Coronary artery (tissue), 2 donors: ENCODE results near the gene RNF141.

ENCODE experiments used
- DNase-seq: peaks from one replicate; pipeline ENCODE4 v3.0.0-alpha.2; 2017; ENCODE audit warnings: low spot score
- H3K27ac ChIP-seq, 2 donors: fragments of 200-600 bp; sonication (generic); one replicate each; pipeline ENCODE4 v1.5.1; 2016 to 2019
- H3K4me3 ChIP-seq: fragments of 200-600 bp; sonication (generic); 2 replicates; pipeline ENCODE4 v1.5.1; 2016; ENCODE audit warnings: mild to moderate bottlenecking, moderate library complexity
- TF ChIP-seq, protein P1 (sequence below): fragments of 200-600 bp; sonication (generic); IDR thresholded peaks from one replicate; pipeline ENCODE4 v1.5.1; 2019; ENCODE audit warnings: antibody characterized with exemption

The RNF141 gene

DNA sequence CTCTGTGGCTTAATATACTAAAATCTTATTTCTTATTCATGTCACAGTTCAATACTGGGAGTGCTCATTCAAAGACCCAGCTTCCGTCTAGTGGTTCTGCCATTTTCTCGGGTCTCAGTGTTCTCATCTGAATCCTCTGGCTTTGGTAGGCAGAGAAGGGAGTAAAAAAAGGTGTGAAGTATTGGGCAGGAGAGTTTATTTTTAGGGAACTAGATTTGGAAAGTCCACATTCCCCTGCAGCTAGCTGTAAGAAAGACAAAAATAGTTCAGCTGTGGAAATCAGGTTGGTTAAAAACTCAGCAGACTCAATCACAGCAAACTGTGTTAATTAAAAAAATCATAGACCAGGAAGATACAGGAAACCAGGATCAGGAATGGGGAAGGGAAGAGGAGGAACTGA lies 31.5 kb upstream of the RNF141 start:
- TF ChIP-seq, protein P1, sequence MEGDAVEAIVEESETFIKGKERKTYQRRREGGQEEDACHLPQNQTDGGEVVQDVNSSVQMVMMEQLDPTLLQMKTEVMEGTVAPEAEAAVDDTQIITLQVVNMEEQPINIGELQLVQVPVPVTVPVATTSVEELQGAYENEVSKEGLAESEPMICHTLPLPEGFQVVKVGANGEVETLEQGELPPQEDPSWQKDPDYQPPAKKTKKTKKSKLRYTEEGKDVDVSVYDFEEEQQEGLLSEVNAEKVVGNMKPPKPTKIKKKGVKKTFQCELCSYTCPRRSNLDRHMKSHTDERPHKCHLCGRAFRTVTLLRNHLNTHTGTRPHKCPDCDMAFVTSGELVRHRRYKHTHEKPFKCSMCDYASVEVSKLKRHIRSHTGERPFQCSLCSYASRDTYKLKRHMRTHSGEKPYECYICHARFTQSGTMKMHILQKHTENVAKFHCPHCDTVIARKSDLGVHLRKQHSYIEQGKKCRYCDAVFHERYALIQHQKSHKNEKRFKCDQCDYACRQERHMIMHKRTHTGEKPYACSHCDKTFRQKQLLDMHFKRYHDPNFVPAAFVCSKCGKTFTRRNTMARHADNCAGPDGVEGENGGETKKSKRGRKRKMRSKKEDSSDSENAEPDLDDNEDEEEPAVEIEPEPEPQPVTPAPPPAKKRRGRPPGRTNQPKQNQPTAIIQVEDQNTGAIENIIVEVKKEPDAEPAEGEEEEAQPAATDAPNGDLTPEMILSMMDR, result no peak
- Histone ChIP-seq H3K27ac (peak overlapping the region; percentile 51 to 68), H3K4me3 (no peak overlapping the region)
- DNase-seq, result no peak

DNA sequence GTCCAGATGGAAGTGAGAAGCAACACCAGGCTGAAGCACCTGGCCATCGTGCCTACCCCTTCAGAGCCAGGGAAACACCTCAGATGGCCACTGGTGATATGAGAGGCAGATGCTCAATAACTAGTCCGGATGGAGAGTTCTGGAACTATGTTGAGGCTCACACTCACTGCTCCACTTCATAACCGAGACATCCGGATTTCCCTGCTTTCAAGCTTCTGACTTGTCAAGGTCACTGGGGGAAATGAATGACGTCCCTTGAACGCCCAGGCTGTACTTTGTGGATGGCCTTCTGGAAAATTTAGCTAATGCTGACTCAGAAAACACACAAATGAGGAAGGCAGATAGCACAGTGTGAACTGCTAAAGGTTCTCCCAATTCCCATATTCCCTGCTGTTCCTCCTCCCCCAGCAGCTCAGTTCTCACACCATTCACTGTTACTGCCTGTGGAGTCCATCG lies 27.5 kb upstream of the RNF141 start, which contains the start of gene LYVE1:
Gene LYVE1 (minus strand): TSS at position 180 of the 456 bp plus-strand sequence. CDS start 133 bp downstream, at position 47.
- Histone ChIP-seq H3K27ac (peak within 1 kb of the TSS; percentile 61 to 76), H3K4me3 (peak within 1 kb of the TSS; percentile 32)
- TF ChIP-seq, protein P1, result no peak
- DNase-seq, result no peak

DNA sequence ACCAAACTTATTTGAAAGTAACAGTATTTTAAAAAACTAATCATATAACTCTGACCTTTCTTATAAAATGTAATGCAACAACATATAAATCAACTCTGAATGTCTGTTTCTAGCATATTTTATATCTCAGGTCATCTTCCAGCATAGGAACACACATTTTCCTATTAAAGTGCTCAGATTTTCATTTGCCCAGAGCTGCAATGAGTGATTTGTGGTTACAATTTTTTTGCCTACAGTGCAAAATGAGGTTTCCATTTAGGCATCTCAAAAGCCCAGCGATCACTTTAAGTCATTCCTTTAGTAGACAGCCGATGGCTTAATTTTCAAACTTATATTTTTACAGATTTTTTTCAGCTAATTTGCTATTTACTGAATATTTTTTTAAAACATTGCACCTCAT lies 26.5 kb upstream of the RNF141 start:
- H3K27ac ChIP-seq, result peak overlapping the region; percentile 46 to 61
- peak overlapping the region; percentile 32 for H3K4me3 ChIP-seq

DNA sequence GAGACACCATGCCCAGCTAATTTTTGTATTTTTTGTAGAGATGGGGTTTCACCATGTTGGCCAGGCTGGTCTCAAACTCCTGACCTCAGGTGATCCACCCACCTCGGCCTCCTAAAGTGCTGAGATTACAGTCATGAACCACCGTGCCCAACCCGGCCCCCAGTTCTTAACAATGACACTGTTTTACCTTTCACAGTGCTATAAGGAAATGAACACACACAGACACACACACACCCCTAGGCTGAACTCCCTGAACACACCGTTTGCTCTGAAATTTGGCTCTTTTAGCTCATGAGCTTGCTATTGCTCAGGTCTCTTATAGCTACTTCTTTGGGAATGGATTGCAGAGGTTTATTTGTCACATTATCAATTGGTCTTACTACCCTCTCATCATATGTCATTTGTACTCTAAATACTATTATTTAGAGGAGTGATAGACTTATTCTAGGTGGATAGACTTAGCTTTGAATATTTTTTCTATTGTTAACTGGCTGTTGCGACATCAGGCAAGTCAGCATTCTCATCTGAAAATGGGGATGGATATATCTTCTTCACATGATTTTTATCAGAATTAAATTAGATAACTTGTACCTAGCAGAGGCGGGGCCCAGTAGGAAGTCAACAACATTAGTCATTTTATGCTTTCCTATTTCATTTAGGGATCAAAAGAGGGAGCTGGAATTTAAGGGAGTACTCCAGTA lies 25.4 kb upstream of the RNF141 start:
- peak overlapping the region; percentile 32 for H3K4me3 ChIP-seq
- DNase-seq, result no peak
- H3K27ac ChIP-seq, result peak overlapping the region; percentile 46 to 61
- TF ChIP-seq, protein P1, result no peak

More for the DNA sequence above, 26.5 kb upstream of the RNF141 start:
- DNase-seq, result no peak
- TF ChIP-seq, protein P1, result no peak

DNA sequence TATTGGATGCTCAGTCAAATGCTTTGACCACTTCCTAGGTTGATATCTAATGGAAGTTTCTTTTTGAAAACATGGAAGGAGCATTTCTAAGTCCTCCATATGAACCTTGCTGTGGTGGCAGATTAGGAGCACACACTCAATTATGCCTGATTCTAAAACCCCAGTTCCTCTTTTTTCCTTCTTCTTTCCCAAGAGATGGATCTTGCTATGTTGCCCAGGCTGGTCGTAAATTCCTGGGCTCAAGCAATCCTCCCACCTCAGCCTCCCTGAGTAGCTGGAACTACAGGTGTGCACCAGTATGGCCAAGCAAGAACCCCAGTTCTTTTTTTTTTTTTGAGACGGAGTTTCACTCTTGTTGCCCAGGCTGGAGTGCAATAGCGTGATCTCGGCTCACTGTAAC lies 24.5 kb upstream of the RNF141 start:
- TF ChIP-seq, protein P1, result no peak
- Histone ChIP-seq H3K4me3 (peak overlapping the region; percentile 37), H3K27ac (peak overlapping the region in 1 of 2 donors; percentile 58)
- DNase-seq, result no peak

DNA sequence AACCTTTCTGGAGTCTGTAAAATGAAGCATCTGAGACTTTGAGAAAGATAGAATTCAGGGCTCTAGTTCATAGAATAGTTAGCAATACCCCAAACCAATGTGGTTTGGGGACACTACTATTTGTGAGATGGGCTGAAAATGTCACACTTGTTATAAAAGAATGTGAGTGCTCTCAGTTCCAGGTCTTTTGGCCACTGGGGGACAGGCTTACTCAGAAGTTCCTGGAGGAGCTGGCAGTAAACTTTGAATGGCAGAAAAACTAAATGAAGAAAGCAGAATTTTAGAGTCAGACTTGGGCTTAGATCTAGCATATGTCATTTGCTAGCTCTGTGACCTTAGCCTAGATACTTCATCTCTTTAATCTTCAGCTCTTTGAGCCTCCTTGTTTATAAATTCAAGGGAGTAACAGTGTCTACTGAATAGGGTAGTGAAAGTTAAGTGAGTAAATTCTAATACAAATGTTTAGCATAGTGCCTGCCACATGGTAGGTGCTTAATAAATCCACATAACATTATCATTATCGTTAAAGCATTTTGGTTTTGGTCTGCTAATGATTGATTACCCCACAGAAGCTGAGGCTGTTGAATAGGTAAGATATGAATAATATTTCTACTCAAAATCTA lies 23.8 kb upstream of the RNF141 start:
- TF ChIP-seq, protein P1, result peak; percentile 52
- no peak for DNase-seq
- peak overlapping the region; percentile 37 for H3K4me3 ChIP-seq
- peak overlapping the region in 1 of 2 donors; percentile 58 for H3K27ac ChIP-seq
